ENCODE measurements around the gene NTN4.
"Not testable (repeated sequence)": the region's sequence is repeated elsewhere in the genome, so short reads cannot be mapped to it uniquely, and the experiment has no call there.

NTN4 gene

DNA sequence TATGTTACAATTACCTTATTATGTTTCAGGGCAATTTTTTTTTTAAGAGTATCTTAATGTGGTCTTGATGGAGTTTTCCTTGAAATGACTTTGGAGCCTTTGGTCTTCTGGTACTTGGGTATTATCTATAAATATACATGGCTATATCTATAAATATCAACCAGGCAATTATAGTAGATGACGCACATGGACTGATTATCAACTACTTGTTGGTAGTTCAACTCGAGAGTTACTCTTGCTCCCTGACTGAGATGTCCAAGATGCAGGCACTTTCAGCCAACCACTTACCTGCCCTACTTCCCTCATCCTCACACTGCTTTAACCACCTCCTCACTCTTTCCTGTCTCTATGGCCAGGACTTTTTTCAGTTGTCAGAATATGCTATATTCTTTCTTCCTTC, 85.4 kb downstream of the NTN4 start:
- DNase-seq, result no peak

DNA sequence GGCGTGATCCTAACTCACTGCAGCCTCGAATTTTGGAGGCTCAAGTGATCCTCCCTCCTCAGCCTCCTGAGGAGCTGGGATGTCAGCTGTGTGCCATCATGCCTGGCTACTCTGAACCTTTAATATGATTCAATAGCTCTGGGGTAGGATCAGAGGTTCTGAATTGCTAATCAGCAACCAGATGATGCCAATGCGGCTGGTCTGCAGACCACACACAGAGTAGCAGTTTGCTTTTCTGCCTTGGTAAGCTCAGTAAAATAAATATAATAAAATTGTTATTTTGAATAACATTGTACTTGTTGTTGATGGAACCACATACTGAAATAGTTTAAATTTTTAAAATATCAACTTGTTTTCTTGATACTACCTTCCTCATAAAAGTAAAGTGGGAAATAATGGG, 86.6 kb downstream of the NTN4 start:
- no peak for DNase-seq

DNA sequence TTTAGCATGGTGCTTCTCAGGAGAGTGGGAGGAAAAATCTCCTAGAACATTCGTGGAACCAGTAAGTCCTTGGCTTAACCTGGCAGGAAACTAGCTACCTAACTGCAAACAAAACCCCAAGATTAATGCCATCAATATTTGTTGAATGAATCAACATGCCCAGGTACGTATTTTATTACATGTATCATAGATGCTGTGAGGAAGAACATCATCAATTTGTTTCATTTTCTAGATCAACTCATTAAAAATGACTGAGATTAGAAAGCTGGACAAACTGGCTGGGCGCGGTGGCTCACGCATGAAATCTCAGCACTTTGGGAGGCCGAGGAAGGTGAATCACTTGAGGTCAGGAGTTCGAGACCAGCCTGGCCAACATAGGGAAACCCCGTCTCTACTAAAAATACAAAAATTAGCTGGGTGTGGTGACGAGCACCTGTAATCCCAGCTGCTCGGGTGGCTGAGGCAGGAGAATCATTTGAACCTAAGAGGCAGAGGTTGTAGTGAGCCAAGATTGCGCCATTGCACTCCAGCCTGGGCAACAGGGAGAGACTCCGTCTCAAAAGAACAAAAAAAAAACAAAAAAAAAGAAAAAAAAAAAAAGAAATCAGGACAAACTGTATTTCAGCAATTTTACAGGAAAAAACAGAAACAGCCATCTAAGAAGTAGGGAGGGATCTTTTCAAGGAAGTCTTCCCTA, 88.7 kb downstream of the NTN4 start:
- no peak for DNase-seq

DNA sequence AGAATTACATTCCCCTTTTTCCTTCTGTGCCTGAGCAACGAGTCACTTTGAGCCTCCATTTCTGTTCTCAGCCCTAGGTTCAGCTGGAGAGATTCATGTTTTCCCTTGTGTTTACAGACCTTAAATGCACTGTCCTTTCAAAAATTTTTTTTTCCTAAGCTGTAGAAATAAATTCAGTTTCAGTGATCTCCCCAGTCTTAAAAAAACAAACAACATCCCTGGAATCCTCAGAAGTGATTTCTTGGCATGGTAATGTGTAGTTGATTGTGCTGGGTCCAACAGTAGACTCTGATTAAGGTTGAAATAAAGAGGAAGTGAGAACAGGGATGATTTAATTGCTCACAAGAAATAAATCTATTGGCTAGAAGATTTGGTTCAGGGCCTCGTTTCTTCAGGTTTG, 89.3 kb downstream of the NTN4 start:
- DNase-seq, result no peak

DNA sequence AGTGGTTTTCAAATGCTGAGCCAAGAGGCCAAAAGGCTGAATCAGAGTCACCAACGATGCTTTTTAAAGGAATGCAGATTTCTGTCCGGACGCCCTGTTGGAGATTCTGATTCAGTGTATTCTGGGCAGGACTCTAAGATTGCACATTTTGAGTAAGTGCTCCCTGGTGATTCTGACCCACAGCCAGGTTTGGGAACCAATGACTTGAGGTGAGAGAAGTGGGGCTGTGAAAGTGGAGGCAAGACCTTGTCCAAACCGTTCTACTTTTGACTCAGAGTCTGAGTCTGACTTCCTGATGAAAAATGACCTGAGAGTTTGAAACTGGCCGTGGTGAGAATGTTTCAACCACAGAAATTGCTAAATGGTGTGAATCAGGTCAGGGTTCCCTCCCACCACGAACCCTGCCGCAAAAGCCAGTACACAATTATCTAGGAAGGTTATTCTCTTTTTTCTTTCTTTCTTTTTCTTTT, 90.2 kb downstream of the NTN4 start:
- DNase-seq, result no peak

DNA sequence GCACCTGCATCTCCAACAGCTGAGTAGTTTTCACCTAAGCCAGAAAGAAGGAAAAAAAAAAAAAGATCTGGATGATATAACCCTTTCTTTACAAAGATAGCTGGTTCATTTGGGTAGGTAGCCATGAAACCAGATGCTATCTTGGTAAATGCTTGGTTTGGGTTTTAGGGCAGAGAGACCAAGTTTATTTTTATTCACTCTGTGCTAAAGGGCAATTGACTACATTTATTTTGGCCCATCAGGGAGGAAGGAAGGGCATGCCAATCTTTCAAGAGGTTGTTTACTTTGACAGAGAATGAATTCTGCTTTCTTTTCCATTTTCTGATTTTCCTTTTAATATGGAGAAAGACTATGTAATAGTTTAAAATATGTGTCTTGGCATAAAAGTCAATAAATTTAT, 91.0 kb downstream of the NTN4 start:
- DNase-seq, result no peak

DNA sequence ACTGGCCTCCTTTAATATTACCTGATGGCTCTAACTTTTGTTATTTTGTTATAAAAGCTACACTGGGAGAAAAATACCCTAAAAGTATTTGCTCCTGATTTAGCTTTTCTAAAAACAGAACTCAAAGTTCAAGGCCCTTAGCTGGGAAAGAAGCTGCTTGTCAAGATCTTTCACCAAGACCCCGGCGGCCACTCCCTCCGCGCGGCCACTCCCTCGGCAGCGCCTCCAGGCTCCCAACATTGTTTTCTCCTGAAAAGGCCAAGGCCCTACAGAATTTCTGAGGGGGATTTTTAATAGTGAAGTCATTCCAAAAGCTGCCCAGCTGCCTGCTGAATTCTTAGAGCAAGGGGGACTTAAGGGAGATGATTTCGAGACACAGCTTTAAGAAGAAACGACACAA, 96.4 kb downstream of the NTN4 start:
- no peak for DNase-seq

DNA sequence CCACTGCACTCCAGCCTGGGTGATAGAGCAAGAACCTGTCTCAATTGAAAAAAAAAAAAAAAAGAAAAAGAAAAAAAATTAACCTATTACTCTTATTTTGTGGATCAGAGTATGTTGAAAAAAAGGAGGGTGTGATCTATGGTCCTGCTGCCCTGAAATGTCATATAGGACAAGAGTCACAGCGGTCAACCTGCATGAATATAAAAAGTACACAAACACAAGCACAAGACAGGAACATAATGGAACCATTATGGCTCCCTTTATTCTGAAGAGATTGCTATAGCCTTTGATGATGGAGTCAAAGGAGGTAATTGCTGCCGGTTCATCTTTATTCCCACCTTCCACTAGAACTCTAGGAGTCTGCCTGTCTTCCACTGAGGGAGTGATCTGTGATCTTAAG, 96.9 kb downstream of the NTN4 start:
- no peak for DNase-seq

DNA sequence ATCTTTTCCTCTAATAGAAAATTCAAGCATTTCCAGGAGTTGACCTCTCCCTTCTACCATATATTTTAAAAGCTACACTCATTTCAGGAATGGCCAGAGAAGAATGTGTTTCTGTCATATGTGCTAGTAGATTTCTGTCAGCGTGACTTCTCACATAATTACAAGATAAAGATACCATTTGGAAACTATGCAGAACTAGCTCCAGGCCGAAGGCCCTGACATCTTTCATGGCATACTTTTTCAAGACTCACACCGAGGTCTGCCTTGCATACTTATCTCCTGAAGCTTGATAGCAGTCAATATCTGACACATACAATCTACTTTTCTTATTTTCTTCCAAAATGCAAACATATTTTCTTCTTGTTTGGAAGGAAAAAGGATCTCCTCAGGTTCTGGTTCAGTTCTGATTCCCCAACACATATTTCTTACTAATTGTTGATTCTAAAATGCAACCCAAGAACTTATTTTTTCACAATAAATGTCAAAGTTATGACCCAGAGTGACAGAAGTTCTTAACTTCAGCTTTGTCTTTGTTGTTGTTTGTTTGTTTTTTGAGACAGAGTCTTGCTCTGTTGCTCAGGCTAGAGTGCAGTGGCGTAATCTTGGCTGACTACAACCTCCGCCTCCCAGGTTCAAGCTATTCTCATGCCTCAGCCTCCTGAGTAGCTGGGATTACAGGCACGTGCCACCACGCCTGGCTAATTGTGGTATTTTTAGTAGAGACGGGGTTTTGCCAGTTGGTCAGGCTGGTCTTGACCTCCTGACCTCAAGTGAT, 99.5 kb downstream of the NTN4 start:
- DNase-seq, result no peak

DNA sequence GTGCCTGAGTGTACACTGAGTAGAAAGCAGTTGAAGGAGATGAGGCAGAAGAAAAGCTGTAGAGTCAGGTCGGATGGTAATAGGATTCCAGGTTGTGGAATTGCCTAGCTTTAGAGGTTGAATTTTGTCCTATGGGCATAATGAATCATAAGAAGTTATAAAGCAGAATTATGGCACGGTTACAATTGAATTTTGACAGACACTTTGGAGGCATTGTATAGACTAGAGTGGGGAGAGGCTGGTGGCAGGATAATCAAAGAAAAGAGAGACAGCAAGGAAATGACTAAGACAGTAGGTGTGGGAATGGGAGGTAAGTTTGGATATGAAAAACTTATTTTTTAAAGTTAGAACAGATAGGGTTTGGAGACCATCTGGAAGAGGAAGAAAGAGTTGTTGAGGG, 102.6 kb downstream of the NTN4 start:
- DNase-seq, result no peak

DNA sequence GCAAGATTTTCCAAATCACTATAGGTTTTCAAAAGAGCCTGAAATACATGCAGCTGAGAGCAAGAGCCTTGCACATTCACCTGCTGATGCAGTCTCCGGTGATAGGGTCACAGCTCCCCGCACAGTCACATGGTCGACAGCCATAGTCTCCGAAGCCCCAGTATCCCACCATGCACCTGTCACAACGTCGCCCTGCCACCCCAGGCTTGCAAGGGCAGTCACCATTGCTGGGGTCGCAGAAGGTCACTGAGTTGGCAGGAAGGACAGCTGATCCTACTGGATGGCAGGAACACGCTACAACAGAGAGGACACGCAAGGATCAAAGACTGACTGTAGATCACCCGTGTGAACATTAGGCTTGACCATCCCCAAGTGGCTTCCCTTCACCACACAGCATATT, 107.1 kb downstream of the NTN4 start:
- DNase-seq, result no peak

DNA sequence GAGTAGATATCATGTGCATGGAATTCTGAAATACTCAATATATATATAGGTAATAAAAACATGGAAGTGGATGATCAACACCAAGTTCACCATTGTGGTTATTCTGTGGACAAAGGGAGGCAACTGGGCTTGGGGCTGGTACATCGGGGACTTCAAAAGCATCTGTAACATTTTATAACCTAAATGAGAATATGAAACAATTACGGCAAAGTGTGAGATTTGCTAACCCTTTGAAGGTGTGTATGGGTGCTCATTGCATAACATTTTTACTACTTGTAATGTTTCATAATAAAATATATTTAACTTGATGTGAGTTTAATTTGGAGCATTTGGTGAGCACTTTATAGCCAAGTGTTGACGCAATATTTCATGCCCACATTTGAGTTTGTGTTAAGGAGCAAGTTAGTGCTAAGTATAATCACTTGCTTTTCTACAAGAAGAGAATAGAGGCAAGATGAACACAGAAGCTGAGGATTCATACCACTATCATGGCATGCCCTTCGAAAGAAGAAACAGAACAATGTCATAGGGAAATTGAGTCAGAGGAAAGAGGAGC, 109.3 kb downstream of the NTN4 start:
- DNase-seq, result no peak

DNA sequence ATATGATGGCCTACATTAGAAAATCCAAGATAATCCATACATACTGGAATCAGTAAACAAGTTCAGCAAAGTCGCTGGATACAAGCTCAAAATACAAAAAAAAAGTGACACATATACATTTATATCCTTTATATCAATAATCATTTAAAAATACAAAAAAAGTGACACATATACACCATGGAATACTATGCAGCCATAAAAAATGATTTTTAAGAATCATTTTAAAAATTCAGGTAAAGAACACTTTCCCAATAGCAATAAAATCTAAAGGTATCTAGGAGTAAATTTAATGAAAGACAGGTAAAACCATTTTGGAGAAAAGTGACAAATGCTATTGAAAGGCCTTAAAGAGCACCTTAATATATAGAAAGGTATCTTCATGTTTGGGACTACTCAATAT, 111.9 kb downstream of the NTN4 start:
- no peak for DNase-seq

DNA sequence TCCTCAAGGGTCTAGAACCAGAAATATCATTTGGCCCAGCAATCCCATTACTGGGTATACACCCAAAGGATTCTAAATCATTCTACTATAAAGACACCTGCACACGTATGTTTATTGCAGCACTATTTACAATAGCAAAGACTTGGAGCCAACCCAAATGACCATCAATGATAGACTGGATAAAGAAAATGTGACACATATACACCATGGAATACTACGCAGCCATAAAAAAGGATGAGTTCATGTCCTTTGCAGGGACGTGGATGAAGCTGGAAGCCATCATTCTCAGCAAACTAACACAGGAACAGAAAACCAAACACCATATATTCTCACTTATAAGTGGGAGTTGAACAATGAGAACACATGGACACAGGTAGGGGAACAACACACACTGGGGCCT, 112.8 kb downstream of the NTN4 start:
- DNase-seq, result not testable (repeated sequence)

DNA sequence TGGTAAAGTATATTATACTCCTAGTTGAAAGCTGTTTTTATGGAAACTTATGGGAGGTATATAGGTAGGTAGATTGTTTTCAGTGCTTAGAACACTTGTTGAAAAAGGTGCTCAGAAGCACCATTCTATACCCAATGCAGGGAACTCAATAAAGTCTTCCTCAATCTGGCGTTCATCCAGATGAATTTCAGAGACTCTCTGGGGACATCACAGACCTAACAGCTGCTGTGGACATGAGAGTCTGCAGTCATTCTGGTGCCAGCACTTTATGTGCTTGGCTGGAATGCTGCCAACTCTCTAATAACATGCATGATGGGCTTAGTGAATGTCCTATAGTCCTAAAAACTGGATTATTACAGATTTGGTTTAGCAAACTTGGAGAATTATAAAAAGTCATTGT, 115.9 kb downstream of the NTN4 start:
- DNase-seq, result peak; percentile 94

DNA sequence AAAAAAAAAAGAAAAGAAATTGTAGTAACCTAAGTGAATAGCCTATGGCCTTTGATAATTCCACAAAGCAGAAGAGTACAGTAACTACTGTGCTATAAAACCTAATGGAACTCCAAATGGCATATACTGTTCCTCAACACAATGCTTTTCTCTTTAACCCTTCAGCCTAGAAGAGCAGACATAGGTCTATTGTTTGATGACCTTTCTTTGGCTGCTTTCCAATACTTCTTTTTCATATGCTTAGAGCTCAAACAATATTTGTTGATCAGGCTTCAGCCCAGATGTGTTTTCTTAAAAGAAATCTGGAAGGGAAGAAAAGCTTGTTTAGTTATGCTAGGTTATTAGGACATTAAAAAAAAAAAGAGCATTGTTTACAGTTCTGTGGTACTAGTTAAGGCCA, 116.4 kb downstream of the NTN4 start:
- peak; percentile 93 for DNase-seq

DNA sequence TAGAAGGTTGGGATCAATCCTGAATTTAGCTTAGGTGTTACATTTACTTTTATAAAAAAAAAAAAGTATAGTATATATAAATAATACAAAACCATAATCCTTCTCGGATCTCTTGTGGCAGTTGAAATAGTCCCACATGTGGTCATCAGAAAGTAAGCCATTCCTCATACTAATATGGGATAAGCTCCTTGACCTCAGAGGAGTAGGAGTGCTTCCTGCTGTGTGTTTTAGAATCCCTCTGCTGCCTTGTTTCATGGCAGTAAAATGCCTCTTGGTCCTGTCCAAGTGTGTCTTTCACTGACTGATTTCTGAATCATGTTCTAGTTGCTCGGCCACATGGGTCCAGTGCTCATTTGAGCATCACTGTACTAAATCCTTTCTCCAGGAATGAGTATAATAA, 117.0 kb downstream of the NTN4 start:
- DNase-seq, result peak; percentile 50

DNA sequence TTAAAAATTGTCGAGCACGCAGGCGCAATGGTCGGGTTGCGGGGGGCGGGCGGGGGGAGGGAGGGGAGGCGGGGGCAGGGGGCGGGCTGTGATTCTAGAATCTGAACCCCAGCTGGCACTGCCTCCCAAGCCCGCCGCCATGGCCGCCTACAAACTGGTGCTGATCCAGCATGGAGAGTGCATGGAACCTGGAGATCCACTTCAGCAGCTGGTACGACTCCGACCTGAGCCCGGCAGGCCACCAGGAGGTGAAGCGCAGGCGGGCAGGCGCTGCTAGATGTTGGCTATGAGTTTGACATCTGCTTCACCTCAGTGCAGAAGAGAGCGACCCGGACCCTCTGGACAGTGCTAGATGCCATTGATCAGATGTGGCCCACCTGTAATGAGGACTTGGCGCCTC, 118.4 kb downstream of the NTN4 start:
- no peak for DNase-seq

DNA sequence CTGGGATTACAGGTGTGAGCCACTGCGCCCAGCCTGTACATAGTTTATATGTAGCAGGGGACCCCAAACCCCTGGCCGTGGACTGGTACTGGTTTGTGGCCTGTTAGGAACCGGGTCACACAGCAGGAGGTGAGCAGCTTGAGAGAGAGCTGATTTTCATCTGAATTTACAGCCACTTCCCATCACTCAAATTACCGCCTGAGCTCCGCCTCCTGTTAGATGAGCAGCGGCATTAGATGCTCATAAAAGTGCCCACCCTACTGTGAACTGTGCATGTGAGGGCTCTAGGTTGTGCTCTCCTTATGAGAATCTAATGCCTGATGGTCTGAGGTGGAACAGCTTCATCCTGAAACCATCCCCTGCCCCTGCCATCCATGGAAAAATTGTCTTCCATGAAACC, 119.3 kb downstream of the NTN4 start:
- no peak for DNase-seq

DNA sequence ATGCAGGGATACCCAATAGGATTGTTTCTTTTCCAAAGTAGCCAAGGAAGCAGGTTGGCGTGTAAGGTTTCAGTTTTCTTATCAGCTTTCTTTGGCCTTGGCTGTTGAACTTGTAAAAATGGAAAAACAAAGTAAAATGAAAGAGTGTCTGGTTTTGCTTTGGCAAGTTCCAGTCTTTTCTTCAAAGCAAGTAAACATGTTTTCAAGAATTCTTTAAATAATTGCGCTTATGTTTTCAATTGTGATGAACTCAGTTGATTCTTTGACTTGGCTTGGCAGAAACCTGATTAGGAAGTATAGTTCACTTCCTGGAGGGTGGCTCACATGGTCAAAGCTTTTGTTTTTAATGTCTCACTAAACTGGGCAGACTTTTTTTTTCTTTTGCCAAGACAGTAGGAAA, 127.0 kb downstream of the NTN4 start:
- no peak for DNase-seq

DNA sequence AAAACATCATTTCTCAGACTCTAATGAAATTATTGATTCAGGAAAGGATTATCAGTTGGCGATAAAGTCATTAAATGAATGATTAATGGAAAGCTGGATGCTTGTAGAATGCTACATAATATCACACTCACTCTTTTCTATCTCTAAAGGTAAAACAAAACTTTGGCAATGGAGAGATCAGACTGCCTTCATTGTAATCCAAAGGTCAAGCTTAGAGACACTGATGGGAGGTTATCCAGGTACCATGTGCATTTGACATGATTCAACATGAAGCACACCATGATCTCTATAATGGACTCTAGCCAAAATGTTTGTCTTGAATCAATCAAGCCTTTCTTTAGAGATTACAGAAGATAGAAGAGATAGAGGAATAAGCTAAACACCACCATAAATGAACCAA, 129.2 kb downstream of the NTN4 start:
- no peak for DNase-seq

DNA sequence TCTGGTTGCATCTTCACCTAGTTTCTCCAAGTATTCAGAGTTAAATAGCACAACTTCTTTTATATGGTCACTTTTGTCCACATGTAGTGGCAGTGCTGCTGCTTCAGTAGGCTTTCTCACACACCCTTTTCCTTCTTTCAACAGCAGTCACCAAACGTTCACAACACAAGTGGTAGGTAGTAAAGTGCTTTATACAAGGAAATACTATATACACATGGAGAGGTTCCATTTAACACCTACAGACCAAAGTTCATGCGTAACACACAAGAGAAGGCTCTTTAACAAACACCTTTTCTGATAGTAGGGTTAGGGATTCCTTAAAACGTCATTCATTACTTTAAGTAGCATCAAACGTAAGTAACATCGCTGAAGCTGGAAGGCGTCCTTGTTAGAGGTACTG, 132.2 kb downstream of the NTN4 start:
- DNase-seq, result no peak

DNA sequence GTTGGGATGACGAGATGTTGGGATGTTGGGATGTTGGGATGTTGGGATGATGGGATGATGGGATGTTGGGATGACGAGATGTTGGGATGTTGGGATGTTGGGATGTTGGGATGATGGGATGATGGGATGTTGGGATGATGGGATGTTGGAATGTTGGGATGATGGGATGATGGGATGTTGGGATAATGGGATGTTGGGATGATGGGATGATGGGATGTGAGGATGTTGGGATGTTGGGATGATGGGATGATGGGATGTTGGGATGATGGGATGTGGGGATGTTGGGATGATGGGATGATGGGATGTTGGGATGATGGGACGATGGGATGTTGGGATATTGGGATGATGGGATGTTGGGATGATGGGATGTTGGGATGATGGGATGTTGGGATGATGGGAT, 135.9 kb downstream of the NTN4 start:
- not testable (repeated sequence) for DNase-seq

DNA sequence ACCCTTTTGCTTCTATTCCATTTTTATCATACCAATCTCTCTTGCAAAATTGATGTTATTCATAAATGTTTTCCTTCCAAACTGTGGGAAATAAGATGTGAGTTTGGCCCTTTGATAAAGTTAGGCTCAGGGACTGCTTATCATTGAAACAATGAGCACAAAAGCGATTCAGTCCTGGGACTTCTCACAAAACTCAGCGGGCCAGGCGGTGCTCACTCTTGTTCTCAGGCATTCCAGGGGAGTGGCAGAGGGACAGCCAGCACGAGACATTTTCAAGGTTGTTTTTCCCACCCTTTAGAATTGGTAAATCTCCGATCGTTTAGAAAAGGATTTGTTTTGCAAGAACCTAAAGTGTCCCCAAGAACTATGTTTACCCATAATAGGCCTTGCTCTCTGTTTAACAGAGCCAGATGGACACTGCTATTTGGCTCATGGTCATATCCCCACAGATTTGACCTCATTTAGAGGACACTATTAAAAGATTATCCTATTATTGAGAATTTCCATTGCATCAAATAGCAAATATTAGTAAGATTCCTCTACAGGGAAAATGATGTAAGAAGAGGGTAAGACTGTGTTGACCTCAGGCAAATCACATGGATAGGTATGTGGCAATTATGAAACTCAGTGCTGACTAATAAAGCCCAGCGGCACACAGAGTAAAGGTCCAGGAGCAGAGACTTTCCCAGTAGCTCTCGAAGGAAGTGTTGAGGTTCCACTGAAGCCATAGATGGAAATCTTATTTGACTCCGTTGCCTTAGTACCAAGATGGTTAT, 136.6 kb downstream of the NTN4 start:
- no peak for DNase-seq
